Islet of Langerhans (tissue), 1 donor: ENCODE data around the gene EDRF1.

Source experiments
- FAIRE-seq: peaks from one replicate; lab custom pipeline; 2011; peaks lifted over from hg19 to GRCh38; lab: Jason Lieb, UNC

Gene EDRF1

GRCh38 chr10:125788156-125789034, 68.9 kb downstream of the EDRF1 start:
- FAIRE-seq, result no peak

DNA sequence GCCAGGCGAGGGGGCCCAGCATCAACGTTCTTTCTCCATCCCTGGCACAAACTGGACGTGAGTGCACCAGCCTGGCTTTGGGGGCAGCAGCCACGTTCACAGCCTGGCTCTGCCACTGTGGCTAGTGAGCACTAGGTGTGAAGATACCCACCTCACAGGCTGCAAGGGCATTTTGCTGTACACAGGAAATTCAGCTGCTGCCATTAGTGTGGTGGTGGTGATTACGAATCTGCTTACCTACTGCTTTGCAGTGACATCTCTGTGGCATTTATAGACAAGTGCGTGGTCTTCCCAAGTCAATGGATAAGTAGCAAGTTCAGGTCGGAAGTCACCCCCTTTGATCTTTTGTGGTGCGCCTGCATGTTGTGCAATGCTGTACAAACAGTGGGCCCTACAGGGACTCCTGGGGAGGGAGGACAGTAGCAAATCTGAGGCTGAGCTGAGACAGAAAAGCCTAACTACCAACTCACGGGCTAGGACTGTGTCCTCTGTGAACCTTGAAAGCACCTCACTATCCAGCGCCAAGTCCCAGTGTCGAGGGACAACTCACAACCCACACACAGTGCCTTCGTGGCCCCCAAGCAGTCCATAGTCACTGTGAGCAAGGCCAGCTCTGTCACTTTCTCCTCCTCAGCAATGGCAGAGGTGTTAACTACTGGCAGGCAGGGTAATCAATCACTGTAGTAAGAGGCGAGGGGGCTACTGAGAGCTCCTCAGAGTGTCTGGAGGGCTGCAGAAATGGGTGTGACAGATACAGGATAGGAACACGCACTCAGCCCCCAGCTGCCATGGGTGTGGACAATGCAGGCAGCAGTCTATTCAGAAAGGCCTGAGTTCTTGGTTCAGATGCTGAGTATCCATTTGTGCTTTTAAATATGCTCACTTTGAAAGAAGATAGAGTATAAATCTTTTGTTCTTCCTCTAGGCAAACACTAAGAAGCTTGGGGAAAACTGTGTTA, 73.1 kb downstream of the EDRF1 start:
- FAIRE-seq, result no peak

DNA sequence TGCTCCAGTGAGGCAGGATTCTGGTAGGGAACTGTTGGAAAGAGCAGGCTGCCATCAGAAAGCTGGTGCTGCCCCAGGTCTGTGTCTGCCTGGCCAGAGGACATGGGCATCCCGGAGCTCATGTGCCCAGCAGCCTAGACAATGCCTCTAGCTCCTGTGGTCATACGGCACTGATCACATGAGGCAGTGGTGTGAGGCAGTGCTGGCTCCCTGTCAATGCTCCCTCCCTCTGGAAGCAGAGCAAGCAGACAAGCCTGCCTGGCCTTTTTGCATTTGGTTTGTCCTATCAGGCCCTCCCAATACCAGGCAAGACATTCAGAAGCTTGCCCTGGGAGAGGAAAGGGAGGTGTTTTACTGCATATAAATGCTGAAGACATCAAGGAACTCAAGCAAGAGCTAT, 75.6 kb downstream of the EDRF1 start:
- no peak for FAIRE-seq

- FAIRE-seq, result no peak
These were observed 76.2 kb downstream of the EDRF1 start for GRCh38 chr10:125795637-125796190.

- FAIRE-seq, result no peak
These were observed 77.9 kb downstream of the EDRF1 start for GRCh38 chr10:125797424-125797823.

- FAIRE-seq, result no peak
These were observed 78.6 kb downstream of the EDRF1 start for GRCh38 chr10:125797994-125798662.

DNA sequence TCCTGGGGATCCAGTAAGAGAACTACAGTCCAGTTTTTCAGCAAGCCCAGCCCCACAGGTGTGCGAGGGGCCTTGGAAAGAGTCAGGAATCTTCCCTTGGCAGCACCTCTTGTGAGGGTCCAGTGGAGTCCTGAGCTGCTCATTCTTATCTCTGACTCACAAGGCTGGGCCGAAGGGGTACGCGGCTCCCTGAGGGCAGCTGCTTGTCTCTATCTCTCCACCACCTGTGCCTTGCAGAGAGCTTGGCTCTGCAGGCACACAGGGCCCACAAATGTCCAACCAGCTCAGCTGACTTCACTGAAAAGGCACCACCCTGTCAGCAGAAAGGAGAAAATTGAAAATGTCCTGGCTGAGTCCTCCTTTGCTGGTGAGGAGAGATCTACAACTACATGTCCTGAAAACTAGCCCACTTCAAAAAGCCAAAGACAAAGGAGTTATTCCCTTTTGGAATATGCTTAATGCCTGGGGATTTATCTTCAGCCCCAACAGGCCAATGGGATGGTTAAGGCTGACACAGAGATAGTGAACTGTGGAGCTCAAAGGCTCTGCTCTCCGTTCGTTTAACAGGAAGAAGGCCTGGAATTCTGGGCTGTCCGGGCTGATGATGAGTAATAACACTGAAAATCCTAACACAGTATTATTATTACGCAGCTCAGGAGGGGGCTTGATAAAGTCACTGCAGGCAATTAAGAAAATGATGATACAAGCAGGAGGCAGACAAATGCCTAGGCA, 80.1 kb downstream of the EDRF1 start:
- no peak for FAIRE-seq

DNA sequence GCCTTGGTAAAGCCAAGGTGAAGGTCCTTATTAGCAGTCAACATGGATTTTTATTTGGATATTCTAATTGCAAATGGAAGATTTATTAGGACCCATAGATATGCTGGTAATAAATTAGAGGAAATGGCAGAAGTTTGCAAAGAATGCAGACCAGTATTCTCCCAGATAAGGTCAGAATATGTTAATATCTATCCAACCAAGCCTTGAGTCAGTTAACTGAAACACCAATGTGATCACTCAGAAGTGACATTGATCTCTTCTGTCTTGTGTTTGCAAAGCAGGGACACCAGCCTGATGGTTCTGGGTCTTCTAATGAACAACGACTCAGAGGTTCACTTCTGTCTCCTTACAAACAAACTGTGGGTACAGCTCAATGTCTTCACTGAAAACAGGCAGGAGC, 82.1 kb downstream of the EDRF1 start:
- FAIRE-seq, result no peak

DNA sequence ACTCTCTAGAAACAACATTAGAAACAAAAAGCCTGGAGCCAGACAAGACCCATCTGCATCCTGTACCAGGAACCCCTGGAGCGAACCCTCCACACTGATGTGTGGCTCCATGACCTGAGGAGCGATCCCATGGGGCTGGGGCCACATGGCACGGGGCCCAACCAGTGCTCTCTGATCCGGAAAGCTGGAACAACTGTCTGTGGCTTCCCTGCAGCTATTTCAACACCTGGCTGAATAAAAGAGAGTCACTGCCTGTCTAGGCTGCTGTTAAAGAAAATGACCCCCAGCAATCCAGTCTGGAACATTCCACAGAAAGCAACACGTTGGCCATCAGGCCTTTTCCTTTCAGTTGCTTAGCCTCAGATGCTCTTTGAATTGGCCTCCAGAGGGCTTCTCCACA, 82.6 kb downstream of the EDRF1 start:
- no peak for FAIRE-seq

DNA sequence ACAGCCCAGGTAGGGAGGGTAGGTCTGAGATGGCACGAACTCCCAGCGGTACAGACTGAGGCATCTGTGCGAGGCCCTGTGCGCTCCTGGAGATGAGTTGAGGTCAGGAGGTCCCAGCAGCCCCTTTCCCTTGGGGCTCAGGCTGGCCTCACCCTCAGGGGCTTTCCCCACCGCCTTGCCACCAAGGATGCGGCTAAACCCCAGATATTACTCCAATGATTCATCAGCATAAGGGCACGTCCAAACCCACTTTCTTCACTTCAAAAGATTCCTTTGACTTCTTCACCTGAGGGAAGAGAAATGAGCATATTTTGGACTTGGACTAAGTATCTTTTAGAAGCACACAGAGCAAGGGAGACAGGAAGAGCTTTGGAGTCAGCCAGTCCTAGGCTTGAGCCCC, 83.2 kb downstream of the EDRF1 start:
- no peak for FAIRE-seq

- FAIRE-seq, result no peak
These were observed 88.5 kb downstream of the EDRF1 start for GRCh38 chr10:125808047-125808446.

DNA sequence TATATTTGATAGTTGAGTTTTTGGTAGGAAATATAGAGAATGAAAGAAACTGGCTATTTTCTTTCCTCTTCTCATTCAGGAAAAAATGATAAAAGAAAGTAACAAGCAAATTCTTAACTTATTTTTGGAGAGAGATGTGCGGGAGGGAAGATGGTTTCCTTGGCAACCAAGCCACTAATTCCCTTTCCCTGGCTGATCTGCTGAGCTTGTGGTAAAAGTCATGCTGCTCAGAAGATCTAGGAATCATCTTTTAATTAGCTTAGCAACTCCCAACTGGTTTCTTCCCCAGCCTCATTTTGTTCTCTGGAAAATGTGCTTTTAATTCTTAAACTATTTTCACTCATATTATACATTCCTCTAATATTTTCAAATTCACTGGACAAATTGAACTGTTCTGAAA, 91.7 kb downstream of the EDRF1 start:
- no peak for FAIRE-seq

- FAIRE-seq, result no peak
These were observed 92.7 kb downstream of the EDRF1 start for GRCh38 chr10:125812128-125812750.
